Measurements from ENCODE around the gene ITPKB. TPM values are rescaled to one million over a fixed set of nuclear protein-coding genes. Genes with fewer than 3 reads are reported as not detected.

ITPKB gene
- polyA plus RNA-seq, 1 of the 3 experiments (the other 2 are of a cell fraction): 2.4 TPM

- no peak for TF ChIP-seq GABPA (IDR thresholded peaks at IDR 0.05; ENCODE audit: low read depth)
- TF ChIP-seq EP300 (IDR thresholded peaks at IDR 0.05; ENCODE audit: borderline replicate concordance in 1 of 2, low read depth in 1 of 2, low read length in 1 of 2): peak; percentile 9 to 34; a peak in 1 of 4 replicates
- TF ChIP-seq SMC3 (IDR thresholded peaks at IDR 0.05; ENCODE audit: low read depth, low read length): no peak
- TF ChIP-seq USF1 (IDR thresholded peaks at IDR 0.05; ENCODE audit: borderline replicate concordance, low read depth): peak; percentile 82
These were observed 76.3 kb downstream of the ITPKB start (continued) for GRCh38 chr1:226662642-226663326.

DNA sequence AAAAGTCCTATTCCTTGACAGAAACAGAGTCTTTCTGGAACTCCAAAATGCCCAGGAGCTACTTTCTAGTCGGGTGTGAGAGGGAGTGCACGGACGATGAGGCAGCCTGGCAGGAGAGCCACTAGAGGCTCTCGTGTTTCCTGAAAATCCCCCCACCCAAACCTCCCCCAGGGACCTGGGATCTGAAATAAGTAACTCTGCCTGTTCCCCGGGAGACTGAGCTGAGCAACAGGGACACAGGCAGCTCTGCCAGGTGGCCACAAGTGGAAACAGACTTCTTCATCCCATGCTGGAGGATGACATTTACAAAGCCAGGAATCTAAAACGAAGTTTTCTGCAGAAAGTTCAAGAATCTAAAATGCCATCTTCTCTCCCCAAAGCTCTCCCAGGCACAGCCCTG lies 77.1 kb downstream of the ITPKB start:
- Histone ChIP-seq H3K4me3 (ENCODE audit: low read depth in 2 of 2, low read length in 1 of 2) (no peak overlapping the region), H3K4me1 (ENCODE audit: control insufficient read depth in 1 of 2, insufficient read depth in 2 of 2, low read depth in 1 of 2, low read length in 1 of 2) (peaks cover 19 to 25% of the 10 kb centered on the region in 2 experiments), H3K9ac (no peak overlapping the region), H3K27ac (ENCODE audit: low read depth in 2 of 2, low read length in 1 of 2) (peak overlapping the region; percentile 39 to 57; a peak in 2 of 4 replicates), H3K36me3 (replicated peaks in 1 of 2; ENCODE audit: control insufficient read depth in 1 of 2, insufficient read depth in 2 of 2, low read length in 1 of 2) (no peaks in the 10 kb centered on the region), H3F3A (replicated peaks; ENCODE audit: insufficient read depth) (no peaks in the 10 kb centered on the region), H3K9me2 (no peaks in the 10 kb centered on the region), H3K27me3 (ENCODE audit: insufficient read depth) (no peaks in the 10 kb centered on the region), H3K4me2 (peak overlapping the region; percentile 36; the same call in 1 of the 2 replicates), H4K20me1 (ENCODE audit: insufficient read depth) (no peaks in the 10 kb centered on the region), H3K79me2 (ENCODE audit: insufficient read depth) (no peaks in the 10 kb centered on the region), H2AFZ (ENCODE audit: low read depth) (no peak overlapping the region), H3K9me3 (no peaks in the 10 kb centered on the region)
- POLR2A ChIA-PET: interaction anchor here (1.5 kb wide), 1 partner anchor 23 kb away, joined by 3 read pairs; no protein-coding TSS in a partner anchor
- DNase-seq: no peak
- WGBS (ENCODE audit: low lambda C conversion rate): 49% methylated on average over 3 of the region's 6 CpGs
- CTCF ChIA-PET: interaction anchor here (0.7 to 1.8 kb wide), 11 partner anchors 10 to 166 kb away, joined by 3 to 7 read pairs (median 4); no protein-coding TSS in a partner anchor
- TF ChIP-seq ELF1 (IDR thresholded peaks at IDR 0.05): no peak
- no peak for TF ChIP-seq POLR2AphosphoS5 (IDR thresholded peaks at IDR 0.05; ENCODE audit: low read depth, low read length)
- TF ChIP-seq MXI1 (IDR thresholded peaks at IDR 0.05; ENCODE audit: low read depth, low read length): no peak

DNA sequence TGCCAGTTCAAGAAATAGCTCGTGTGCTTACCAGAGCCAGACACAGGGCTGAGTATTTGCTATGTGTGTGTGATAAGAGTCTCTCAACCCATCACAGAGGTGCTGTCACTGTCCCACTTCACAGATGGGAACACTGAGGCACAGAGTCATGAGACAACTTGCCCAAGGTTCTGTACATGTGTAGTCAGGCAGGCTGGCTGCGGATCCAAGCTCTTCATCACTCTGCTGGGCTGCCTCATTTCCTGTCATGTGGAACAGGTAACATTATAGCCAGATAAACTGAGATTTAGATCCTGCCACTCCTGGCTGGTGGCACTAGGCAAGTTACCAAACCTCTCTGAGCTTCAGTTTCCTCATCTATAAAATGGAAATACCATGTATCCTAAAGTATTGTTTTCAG lies 77.8 kb downstream of the ITPKB start:
- H3K4me1 ChIP-seq (ENCODE audit: control insufficient read depth in 1 of 2, insufficient read depth in 2 of 2, low read depth in 1 of 2, low read length in 1 of 2): peaks cover 26 to 32% of the 10 kb centered on the region in 2 experiments
- CTCF ChIA-PET: interaction anchor here (0.9 to 1.8 kb wide), 8 partner anchors 13 to 167 kb away, joined by 3 to 7 read pairs (median 4); no protein-coding TSS in a partner anchor
- H3K9ac ChIP-seq: no peak overlapping the region
- DNase-seq: no peak
- no peaks in the 10 kb centered on the region for H3K79me2 ChIP-seq (ENCODE audit: insufficient read depth)
- H3K27ac ChIP-seq (ENCODE audit: low read depth in 2 of 2, low read length in 1 of 2): no peak overlapping the region
- H3K4me2 ChIP-seq: no peak overlapping the region
- no peaks in the 10 kb centered on the region for H4K20me1 ChIP-seq (ENCODE audit: insufficient read depth)
- H3K9me2 ChIP-seq: no peaks in the 10 kb centered on the region
- no peak overlapping the region for H2AFZ ChIP-seq (ENCODE audit: low read depth)
- WGBS (ENCODE audit: low lambda C conversion rate): 85% methylated on average over 2 of the region's 2 CpGs
- no peaks in the 10 kb centered on the region for H3F3A ChIP-seq (replicated peaks; ENCODE audit: insufficient read depth)
- POLR2A ChIA-PET: interaction anchor here (0.6 to 1.5 kb wide), 2 partner anchors 24 to 122 kb away, joined by 3 read pairs; no protein-coding TSS in a partner anchor
- H3K4me3 ChIP-seq (ENCODE audit: low read depth in 2 of 2, low read length in 1 of 2): no peak overlapping the region
- no peaks in the 10 kb centered on the region for H3K9me3 ChIP-seq
- no peaks in the 10 kb centered on the region for H3K36me3 ChIP-seq (replicated peaks in 1 of 2; ENCODE audit: control insufficient read depth in 1 of 2, insufficient read depth in 2 of 2, low read length in 1 of 2)
- H3K27me3 ChIP-seq (ENCODE audit: insufficient read depth): no peaks in the 10 kb centered on the region
- no peak for TF ChIP-seq MEF2A (IDR thresholded peaks at IDR 0.05; ENCODE audit: borderline replicate concordance, low read depth)
- TF ChIP-seq CHD2 (IDR thresholded peaks at IDR 0.05; ENCODE audit: low read length, partially characterized antibody): no peak
- TF ChIP-seq POLR2AphosphoS5 (IDR thresholded peaks at IDR 0.05; ENCODE audit: low read depth, low read length): no peak
- TF ChIP-seq USF2 (IDR thresholded peaks at IDR 0.05; ENCODE audit: borderline replicate concordance, low read depth, low read length): no peak
- no peak for TF ChIP-seq NFIC (IDR thresholded peaks at IDR 0.05; ENCODE audit: borderline replicate concordance)
- TF ChIP-seq EP300 (IDR thresholded peaks at IDR 0.05; ENCODE audit: borderline replicate concordance in 1 of 2, low read depth in 1 of 2, low read length in 1 of 2): no peak
- TF ChIP-seq TEAD4 (IDR thresholded peaks at IDR 0.05; ENCODE audit: borderline replicate concordance, insufficient read depth): no peak
- no peak for TF ChIP-seq REST (IDR thresholded peaks at IDR 0.05; ENCODE audit: low read depth, low read length)
- TF ChIP-seq FOXJ3 (CRISPR knock-in tag; IDR thresholded peaks at IDR 0.05): no peak
- TF ChIP-seq GABPA (IDR thresholded peaks at IDR 0.05; ENCODE audit: low read depth): no peak
- TF ChIP-seq FOSL2 (IDR thresholded peaks at IDR 0.05; ENCODE audit: borderline replicate concordance, low read depth): no peak
- TF ChIP-seq RAD21 (IDR thresholded peaks at IDR 0.05; ENCODE audit: low read length): no peak
- no peak for TF ChIP-seq USF1 (IDR thresholded peaks at IDR 0.05; ENCODE audit: borderline replicate concordance, low read depth)
- no peak for TF ChIP-seq FOXM1 (IDR thresholded peaks at IDR 0.05; ENCODE audit: low read depth)
- no peak for TF ChIP-seq SIN3A (IDR thresholded peaks at IDR 0.05; ENCODE audit: borderline replicate concordance, low read depth, low read length)
- no peak for TF ChIP-seq TCF12 (IDR thresholded peaks at IDR 0.05)
